Measurements from ENCODE around the gene PERM1. TPM values are rescaled to one million over a fixed set of nuclear protein-coding genes. Genes with fewer than 3 reads are reported as not detected.

Gene PERM1
- total RNA-seq, 1 experiment from 2014 or later = 0.47 TPM

- POLR2A ChIA-PET (ENCODE audit: unreplicated experiment) = no interaction called here
- peak; percentile 73 for DNase-seq
These were observed 21.3 kb downstream of the PERM1 start, which contains the start of gene KLHL17 for GRCh38 chr1:960363-961131. Gene KLHL17, plus strand, starts transcription at chr1:960584. Its CDS starts 110 bp downstream, at chr1:960694.

GRCh38 chr1:959731-960362 is 22.0 kb downstream of the PERM1 start:
- Histone ChIP-seq H3K79me2 (ENCODE audit: low read length) (peaks cover 38% of the 10 kb centered on the region), H3K27ac (ENCODE audit: low read length) (no peak overlapping the region), H3K4me1 (ENCODE audit: insufficient read depth, low read length) (peaks cover 12% of the 10 kb centered on the region), H3K36me3 (ENCODE audit: low read depth, low read length) (peaks cover 19% of the 10 kb centered on the region), H3K4me2 (ENCODE audit: low read length) (peak overlapping the region; percentile 78), H3K4me3 (ENCODE audit: low read length) (peak overlapping the region; percentile 70), H3K9ac (ENCODE audit: low read length) (peak overlapping the region; percentile 56), H4K20me1 (ENCODE audit: low read length) (peaks cover 5% of the 10 kb centered on the region; the same call in 1 of the 2 replicates), H3F3A (ENCODE audit: low read length, unreplicated experiment) (no peaks in the 10 kb centered on the region), H2AFZ (ENCODE audit: low read length) (peak overlapping the region; percentile 65), H3K27me3 (ENCODE audit: low read length) (no peaks in the 10 kb centered on the region), H3K9me3 (ENCODE audit: low read length) (no peaks in the 10 kb centered on the region), H3K9me2 (replicated peaks; ENCODE audit: low read length) (no peaks in the 10 kb centered on the region)
- ChIA-PET POLR2A (ENCODE audit: unreplicated experiment) (no interaction called here), CTCF (no interaction called here)
- intact Hi-C loops (cut with micrococcal nuclease) = no loop called here
- BruUV-seq (replicated peaks) = no TSS peak
- TF ChIP-seq, protein P1, sequence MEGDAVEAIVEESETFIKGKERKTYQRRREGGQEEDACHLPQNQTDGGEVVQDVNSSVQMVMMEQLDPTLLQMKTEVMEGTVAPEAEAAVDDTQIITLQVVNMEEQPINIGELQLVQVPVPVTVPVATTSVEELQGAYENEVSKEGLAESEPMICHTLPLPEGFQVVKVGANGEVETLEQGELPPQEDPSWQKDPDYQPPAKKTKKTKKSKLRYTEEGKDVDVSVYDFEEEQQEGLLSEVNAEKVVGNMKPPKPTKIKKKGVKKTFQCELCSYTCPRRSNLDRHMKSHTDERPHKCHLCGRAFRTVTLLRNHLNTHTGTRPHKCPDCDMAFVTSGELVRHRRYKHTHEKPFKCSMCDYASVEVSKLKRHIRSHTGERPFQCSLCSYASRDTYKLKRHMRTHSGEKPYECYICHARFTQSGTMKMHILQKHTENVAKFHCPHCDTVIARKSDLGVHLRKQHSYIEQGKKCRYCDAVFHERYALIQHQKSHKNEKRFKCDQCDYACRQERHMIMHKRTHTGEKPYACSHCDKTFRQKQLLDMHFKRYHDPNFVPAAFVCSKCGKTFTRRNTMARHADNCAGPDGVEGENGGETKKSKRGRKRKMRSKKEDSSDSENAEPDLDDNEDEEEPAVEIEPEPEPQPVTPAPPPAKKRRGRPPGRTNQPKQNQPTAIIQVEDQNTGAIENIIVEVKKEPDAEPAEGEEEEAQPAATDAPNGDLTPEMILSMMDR (conservative IDR thresholded peaks at IDR 0.05; ENCODE audit: low read depth, low read length) = no peak
- TF ChIP-seq EZH2 (IDR thresholded peaks at IDR 0.05; ENCODE audit: low read length, unreplicated experiment) (no peak), EZH2phosphoT487 (IDR thresholded peaks at IDR 0.05; ENCODE audit: borderline replicate concordance, low read length) (no peak)
- ATAC-seq (no peak), DNase-seq (no peak)

More at GRCh38 chr1:960363-961131, 21.3 kb downstream of the PERM1 start, which contains the start of gene KLHL17:
- peaks cover 12% of the 10 kb centered on the region for H3K36me3 ChIP-seq (ENCODE audit: low read depth, low read length)
- no peaks in the 10 kb centered on the region for H3K27me3 ChIP-seq (ENCODE audit: low read length)
- CTCF ChIA-PET = no interaction called here
- peak within 1 kb of the TSS; percentile 72 for H2AFZ ChIP-seq (ENCODE audit: low read length)
- peak; percentile 74 for ATAC-seq
- H3K4me1 ChIP-seq (ENCODE audit: insufficient read depth, low read length) = peaks cover 15% of the 10 kb centered on the region
- peak within 1 kb of the TSS; percentile 99 for H3K4me3 ChIP-seq (ENCODE audit: low read length)
- intact Hi-C loops (cut with micrococcal nuclease) = no loop called here
- H3K27ac ChIP-seq (ENCODE audit: low read length) = no peak within 1 kb of the TSS
- peak within 1 kb of the TSS; percentile 56 for H3K9ac ChIP-seq (ENCODE audit: low read length)
- H3K79me2 ChIP-seq (ENCODE audit: low read length) = peaks cover 34% of the 10 kb centered on the region
- H3K9me3 ChIP-seq (ENCODE audit: low read length) = no peaks in the 10 kb centered on the region
- H4K20me1 ChIP-seq (ENCODE audit: low read length) = peaks cover 5% of the 10 kb centered on the region; the same call in 1 of the 2 replicates
- no TSS peak for BruUV-seq (replicated peaks)
- peak within 1 kb of the TSS; percentile 83 for H3K4me2 ChIP-seq (ENCODE audit: low read length)
- no peaks in the 10 kb centered on the region for H3F3A ChIP-seq (ENCODE audit: low read length, unreplicated experiment)
- H3K9me2 ChIP-seq (replicated peaks; ENCODE audit: low read length) = no peaks in the 10 kb centered on the region
- TF ChIP-seq EZH2 (IDR thresholded peaks at IDR 0.05; ENCODE audit: low read length, unreplicated experiment) (no peak), EZH2phosphoT487 (IDR thresholded peaks at IDR 0.05; ENCODE audit: borderline replicate concordance, low read length) (no peak)
- TF ChIP-seq, protein P1 (conservative IDR thresholded peaks at IDR 0.05; ENCODE audit: low read depth, low read length) = no peak
